A172 (cell line): ENCODE data around the gene TBX20. TPM values are rescaled to one million over a fixed set of nuclear protein-coding genes. Genes with fewer than 3 reads are reported as not detected.
"Not testable (repeated sequence)": the region's sequence is repeated elsewhere in the genome, so short reads cannot be mapped to it uniquely, and the experiment has no call there.

Experiments
- DNase-seq: peaks from one replicate; pipeline ENCODE4 v3.0.0-alpha.2; 2015; ENCODE audit warnings: low spot score
- total RNA-seq: library from RNA; depleted of rRNA; stranded (reverse); fragments of >200 nt; shearing (Covaris generic); gene quantifications from 2 replicates; pipeline ENCODE4 v1.2.3, GENCODE V29; 2014; rRNA removed

Gene TBX20
- total RNA-seq, 1 experiment from 2014 or later, result 0.96 TPM

GRCh38 chr7:35161059-35161740 is 92.7 kb downstream of the TBX20 start:
- not testable (repeated sequence) for DNase-seq

Other genes with a start within 250 kb of the TBX20 start
- gene DPY19L1, start 216.6 kb downstream of the TBX20 start, total RNA-seq, result 60.7 and 75.3 TPM in 2 replicates